HL-60/S4 (cell line): Measurements from ENCODE around the gene TMEM184A.
"Not testable (repeated sequence)": the region's sequence is repeated elsewhere in the genome, so short reads cannot be mapped to it uniquely, and the experiment has no call there.

ENCODE experiments used
- in situ Hi-C: fragments of 300-500 bp; cut with MboI; formaldehyde crosslinking; loops from 2 replicates; pipeline ENCODE4 v1.14.3; 2022; ENCODE audit warnings: low sequenced_read_pairs

Gene TMEM184A

GRCh38 chr7:1529383-1530116, 26.5 kb downstream of the TMEM184A start:
- in situ Hi-C loops, result no loop called here

DNA sequence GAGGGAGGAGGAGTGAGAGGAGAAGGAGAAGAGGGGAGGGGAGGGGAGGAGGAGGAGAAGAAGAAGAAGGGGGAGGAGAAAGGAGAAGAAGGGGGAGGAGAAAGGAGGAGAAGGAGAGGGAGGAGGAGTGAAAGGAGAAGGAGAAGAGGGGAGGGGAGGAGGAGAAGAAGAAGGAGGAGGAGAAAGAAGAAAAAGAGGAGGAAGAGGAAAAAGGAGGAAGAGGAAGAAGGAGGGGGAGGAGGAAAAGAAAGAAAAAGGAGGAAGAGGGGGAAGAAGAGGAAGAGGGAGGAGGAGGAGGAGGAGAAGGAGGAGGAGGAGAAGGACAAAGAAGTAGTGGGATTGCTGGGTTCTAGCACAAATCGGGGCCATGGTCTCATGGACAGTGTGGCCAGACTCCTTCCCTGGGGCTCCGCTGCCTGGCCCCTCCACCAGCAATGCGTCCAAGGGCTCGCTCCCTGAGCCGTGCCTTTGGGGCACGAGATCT, 29.7 kb downstream of the TMEM184A start:
- in situ Hi-C loops, result no loop called here

DNA sequence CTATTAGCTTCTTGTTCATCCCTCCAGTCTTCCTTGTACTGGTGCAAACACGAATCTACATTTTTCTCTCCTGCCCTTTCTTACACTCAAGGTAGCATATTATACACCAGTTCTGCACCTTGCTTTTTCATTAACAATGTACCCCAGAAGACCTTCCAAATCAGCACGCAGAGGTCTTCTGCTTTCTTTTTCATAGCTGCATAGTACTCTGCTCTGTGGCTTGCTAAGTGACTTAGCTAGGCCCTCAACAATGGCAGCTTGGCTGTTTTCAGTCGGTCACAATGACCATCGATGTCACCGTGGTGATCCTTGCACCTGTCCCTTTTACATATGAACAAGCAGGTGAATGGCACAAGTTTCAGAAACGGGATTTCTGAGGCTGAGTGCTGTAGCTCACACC, 30.6 kb downstream of the TMEM184A start:
- in situ Hi-C loops, result no loop called here

GRCh38 chr7:1523844-1524243, 32.2 kb downstream of the TMEM184A start:
- in situ Hi-C loops, result no loop called here

DNA sequence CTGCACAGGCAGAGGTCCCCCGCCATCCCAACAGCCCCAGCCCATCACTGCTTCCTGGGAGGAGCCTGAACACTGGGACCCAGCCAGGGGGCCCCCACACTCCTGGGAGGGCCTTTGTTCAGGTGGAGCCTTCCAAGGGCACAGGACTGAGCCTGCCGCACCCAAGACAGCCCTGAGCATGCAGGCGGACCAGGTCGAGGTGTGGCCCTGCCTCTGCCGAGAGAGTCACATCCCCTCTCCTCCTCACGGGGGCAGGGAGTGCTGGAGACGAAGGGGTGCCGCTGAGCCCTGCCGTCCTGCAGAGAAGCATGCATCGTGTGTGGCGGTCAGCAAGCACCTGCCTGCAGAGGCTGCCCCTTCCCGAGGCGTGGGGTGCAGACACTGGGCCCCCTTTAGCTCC, 32.8 kb downstream of the TMEM184A start:
- in situ Hi-C loops, result no loop called here

DNA sequence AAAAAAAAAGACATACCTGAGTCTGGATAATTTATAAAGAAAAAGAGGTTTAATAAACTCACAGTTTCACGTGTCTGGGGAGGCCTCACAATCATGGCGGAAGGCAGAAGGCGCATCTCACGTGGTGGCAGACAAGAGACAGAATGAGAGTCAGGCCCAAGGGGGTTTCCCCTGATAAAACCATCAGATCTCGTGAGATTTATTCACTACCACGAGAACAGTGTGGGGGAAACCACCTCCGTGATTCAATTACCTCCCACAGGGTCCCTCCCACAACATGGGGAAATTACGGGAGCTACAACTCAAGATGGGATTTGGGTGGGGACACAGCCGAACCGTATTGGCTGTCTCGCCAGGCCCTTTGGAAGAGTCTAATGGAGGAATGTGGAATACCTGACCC, 34.5 kb downstream of the TMEM184A start:
- in situ Hi-C loops, result no loop called here

DNA sequence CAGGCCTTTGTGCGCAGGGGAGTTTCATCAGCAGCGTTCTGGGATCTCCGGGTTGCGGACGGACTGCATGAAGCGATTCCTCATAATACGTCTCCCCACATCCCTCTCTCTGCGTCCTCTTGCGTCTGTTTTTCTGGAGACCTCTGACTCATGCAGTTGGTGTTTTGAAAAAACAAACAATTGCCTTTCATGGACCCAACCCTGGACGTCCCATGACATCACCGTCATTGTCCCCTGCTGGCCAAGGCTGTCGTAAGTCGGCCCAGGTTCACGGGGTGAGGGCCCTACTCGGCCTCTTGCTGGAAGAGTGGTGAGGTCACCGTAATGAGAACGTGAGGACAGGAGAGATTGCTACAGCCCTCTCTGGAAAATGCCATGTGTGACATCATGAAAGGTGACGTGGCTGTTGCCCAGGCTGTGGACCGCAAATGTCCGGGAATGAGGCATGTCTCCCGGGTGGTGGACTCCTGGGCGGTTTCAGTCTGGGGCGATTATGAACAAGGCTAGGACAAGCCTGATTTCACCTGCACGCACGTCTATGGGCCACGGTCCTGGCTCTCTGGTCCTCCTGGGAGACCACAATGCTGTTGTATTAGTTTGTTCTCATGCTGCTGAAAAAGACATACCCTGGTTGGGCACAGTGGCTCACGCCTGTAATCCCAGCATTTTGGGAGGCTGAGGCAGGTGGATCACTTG, 35.3 kb downstream of the TMEM184A start:
- in situ Hi-C loops, result no loop called here

DNA sequence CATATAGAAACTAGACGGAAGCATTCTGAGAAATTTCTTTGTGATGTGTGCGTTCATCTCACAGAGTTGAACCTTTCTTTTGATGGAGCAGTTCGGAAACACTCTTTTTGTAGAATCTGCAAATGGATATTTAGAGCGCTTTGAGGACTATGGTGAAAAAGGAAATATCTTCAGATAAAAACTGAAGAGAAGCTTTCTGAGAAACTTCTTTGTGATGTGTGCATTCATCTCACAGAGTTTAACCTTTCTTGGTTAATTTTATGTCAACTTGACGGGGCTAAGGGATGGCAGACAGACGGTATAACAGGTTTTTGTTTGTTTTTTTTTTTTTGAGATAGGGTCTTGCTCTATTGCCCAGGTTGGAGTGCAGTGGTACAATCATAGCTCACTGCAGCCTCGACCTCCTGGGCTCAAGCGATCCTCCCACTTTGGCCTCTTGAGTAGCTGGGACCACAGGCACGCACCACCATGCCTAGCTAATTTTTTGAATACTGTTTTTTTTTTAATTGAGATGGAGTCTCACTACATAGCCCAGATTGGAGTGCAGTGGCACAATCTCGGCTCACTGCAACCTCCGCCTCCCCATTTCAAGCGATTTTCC, 36.6 kb downstream of the TMEM184A start:
- in situ Hi-C loops, result not testable (repeated sequence)

DNA sequence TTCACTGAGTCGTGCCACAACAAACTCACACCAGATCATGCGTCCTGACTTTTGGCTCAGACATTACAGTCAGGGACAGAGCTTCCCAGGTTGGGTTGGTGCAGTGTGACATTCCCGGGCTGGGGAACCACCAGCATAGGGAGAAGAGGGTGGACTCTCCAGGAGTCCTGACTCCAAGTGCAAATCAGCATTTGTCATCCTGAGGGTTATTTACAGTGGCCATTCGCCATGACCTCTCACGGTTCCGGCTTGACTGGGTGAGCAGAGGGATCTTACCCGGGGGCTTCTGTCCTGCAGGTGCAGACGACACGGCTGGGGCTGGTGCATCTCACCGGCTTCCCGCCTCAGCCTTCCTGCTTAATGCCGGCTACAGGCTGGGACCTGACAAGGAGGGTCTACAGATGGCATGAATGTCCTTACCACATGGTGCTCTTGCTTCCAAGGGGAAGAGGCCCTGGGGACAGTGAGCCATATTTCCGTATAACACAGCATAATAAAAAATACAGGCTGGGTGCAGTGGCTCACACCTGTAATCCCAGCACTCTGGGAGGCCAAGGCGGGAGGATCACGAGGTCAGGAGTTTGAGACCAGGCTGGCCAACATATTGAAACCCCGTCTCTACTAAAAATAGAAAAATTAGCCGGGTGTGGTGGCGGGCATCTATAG, 39.3 kb downstream of the TMEM184A start:
- in situ Hi-C loops, result no loop called here

- in situ Hi-C loops, result not testable (repeated sequence)
These were observed 40.5 kb downstream of the TMEM184A start for GRCh38 chr7:1515509-1515967.

DNA sequence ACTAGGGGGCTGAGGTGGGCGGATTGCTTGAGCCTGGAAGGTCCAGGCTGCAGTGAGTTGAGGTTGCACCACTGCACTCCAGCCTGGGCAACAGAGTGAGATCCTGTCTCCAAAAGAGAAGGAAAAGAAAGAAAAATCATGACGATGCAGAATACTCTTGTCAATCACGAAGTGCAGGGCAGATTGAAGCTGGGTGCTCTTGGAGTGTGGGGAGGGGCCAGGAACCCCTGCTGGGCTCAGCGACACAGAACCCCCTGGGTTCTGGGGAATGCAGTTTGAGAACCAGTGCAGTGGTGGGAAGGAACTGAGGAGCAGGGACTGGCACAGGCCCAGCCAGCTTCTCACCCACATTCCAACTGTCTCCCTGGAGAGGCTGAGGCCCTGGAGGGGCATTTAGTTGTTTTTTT, 41.0 kb downstream of the TMEM184A start:
- in situ Hi-C loops, result no loop called here

DNA sequence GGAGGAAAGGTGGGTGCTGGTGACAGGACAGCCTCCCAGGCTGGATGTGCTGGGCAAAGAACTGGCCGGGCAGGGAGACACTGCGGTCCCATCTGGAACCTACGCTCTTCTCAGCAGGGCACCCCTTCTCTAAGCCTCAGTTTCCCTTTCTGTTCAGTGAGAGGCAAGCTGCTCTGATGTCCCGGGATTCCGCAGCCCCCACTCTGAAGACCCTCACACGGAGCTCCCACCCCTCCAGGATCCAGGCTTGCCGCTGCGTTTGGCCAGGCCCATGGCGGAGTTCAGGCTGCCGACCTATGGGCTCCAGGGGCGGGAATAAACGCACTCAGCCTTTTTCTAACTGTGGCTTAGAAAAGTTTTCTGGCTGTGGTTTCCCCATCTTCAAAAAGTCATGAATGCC, 41.6 kb downstream of the TMEM184A start:
- in situ Hi-C loops, result no loop called here

- in situ Hi-C loops, result no loop called here
These were observed 42.3 kb downstream of the TMEM184A start for GRCh38 chr7:1513657-1514095.

DNA sequence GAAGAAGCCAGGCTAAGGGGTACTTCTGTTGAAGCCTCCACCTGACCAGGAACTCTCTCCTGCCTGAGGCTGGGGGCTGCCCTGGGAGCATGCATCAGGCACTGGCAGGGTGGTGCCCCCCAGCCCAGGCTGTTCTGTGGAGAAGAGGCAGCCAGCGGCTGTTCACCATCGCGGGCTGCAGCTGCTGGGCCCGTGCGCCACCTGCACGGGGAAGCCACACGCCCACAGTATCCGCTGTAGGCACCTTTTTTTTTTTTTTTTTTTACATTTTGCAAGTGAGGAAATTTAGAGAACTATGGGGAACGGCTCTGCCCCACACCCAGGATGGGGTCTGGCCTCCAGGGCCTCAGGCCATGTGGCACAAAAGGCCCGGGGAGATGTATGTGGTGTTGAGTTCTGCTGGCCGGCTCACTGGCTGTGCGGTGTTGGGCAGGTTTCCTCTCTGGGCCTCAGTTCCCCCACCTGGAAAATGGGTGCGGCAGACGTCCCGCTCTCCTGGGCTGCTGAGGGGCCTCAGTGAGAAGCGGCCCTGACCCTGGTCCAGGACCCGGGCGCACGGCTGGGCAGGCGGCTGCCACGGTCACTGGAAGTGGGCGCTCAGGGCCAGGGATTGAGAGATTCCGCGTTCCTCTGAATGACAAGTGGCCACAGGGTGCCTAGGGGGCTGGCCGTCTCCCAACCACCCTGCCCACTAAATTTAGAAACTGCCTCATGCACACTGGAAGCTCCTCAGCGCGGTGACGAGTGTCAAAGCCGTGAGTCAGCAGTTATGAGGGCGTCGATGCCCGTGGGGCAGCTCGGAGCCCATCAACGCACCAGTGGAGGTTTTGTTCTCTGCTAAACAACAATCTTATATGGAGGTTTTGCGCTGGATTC, 43.0 kb downstream of the TMEM184A start:
- in situ Hi-C loops, result no loop called here

GRCh38 chr7:1511444-1512422, 44.3 kb downstream of the TMEM184A start:
- in situ Hi-C loops, result no loop called here

- in situ Hi-C loops, result no loop called here
These were observed 45.2 kb downstream of the TMEM184A start for GRCh38 chr7:1510780-1511154.

DNA sequence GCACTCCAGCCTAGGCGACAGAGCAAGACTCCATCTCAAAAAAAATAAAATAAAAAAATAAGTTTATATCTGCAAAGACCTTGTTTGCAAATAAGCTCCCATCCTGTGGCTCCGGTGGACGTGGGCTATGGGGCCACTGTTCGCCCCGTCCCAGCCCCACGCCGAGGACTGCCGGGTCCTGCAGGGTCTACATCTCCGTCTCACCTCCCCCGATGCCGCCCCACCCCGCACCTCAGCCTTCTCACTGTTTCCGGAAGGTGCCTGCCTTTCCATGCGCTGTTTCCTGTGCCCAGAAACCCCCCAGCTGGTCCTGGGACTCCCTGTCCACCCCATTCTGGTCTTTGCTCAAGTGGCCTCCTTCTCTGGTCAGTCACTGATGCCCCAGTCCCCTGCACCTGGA, 46.8 kb downstream of the TMEM184A start:
- in situ Hi-C loops, result no loop called here

GRCh38 chr7:1508277-1508758, 47.7 kb downstream of the TMEM184A start:
- in situ Hi-C loops, result no loop called here
